ENCODE measurements around the gene CSNK1G1.
"Not testable (repeated sequence)": the region's sequence is repeated elsewhere in the genome, so short reads cannot be mapped to it uniquely, and the experiment has no call there.

CSNK1G1 gene

GRCh38 chr15:64349375-64349774, 6.6 kb downstream of the CSNK1G1 start:
- DNase-seq (ENCODE audit: low read depth) = no peak

- DNase-seq (ENCODE audit: low read depth) = no peak
These were observed 7.5 kb downstream of the CSNK1G1 start for GRCh38 chr15:64348455-64348854.

- not testable (repeated sequence) for DNase-seq (ENCODE audit: low read depth)
These were observed 9.7 kb downstream of the CSNK1G1 start for GRCh38 chr15:64346242-64346641.

- DNase-seq (ENCODE audit: low read depth) = no peak
These were observed 11.2 kb downstream of the CSNK1G1 start for GRCh38 chr15:64344651-64345294.

- no peak for DNase-seq (ENCODE audit: low read depth)
These were observed 12.1 kb downstream of the CSNK1G1 start for GRCh38 chr15:64343841-64344240.

- DNase-seq (ENCODE audit: low read depth) = peak; percentile 47
These were observed 12.8 kb downstream of the CSNK1G1 start for GRCh38 chr15:64343222-64343621.

GRCh38 chr15:64341961-64342360, 14.0 kb downstream of the CSNK1G1 start:
- no peak for DNase-seq (ENCODE audit: low read depth)

GRCh38 chr15:64340355-64340754, 15.6 kb downstream of the CSNK1G1 start:
- DNase-seq (ENCODE audit: low read depth) = no peak

- no peak for DNase-seq (ENCODE audit: low read depth)
These were observed 18.2 kb downstream of the CSNK1G1 start for GRCh38 chr15:64337761-64338160.

GRCh38 chr15:64333986-64334929, 21.7 kb downstream of the CSNK1G1 start:
- no peak for DNase-seq (ENCODE audit: low read depth)

GRCh38 chr15:64333516-64333915, 22.5 kb downstream of the CSNK1G1 start:
- no peak for DNase-seq (ENCODE audit: low read depth)

- DNase-seq (ENCODE audit: low read depth) = not testable (repeated sequence)
These were observed 24.3 kb downstream of the CSNK1G1 start for GRCh38 chr15:64331668-64332067.

GRCh38 chr15:64326975-64327374, 29.0 kb downstream of the CSNK1G1 start:
- not testable (repeated sequence) for DNase-seq (ENCODE audit: low read depth)

GRCh38 chr15:64326458-64326857, 29.5 kb downstream of the CSNK1G1 start:
- DNase-seq (ENCODE audit: low read depth) = not testable (repeated sequence)

GRCh38 chr15:64324165-64324877, 31.7 kb downstream of the CSNK1G1 start:
- DNase-seq (ENCODE audit: low read depth) = no peak

- DNase-seq (ENCODE audit: low read depth) = no peak
These were observed 40.8 kb downstream of the CSNK1G1 start for GRCh38 chr15:64315216-64315615.

- DNase-seq (ENCODE audit: low read depth) = no peak
These were observed 41.5 kb downstream of the CSNK1G1 start for GRCh38 chr15:64314456-64314855.

- no peak for DNase-seq (ENCODE audit: low read depth)
These were observed 44.4 kb downstream of the CSNK1G1 start for GRCh38 chr15:64311566-64311965.

GRCh38 chr15:64310036-64310435, 45.9 kb downstream of the CSNK1G1 start:
- no peak for DNase-seq (ENCODE audit: low read depth)

- DNase-seq (ENCODE audit: low read depth) = no peak
These were observed 50.7 kb downstream of the CSNK1G1 start for GRCh38 chr15:64305261-64305660.

- DNase-seq (ENCODE audit: low read depth) = no peak
These were observed 66.4 kb downstream of the CSNK1G1 start for GRCh38 chr15:64289550-64289949.

- DNase-seq (ENCODE audit: low read depth) = no peak
These were observed 67.0 kb downstream of the CSNK1G1 start for GRCh38 chr15:64288999-64289398.

- no peak for DNase-seq (ENCODE audit: low read depth)
These were observed 67.4 kb downstream of the CSNK1G1 start for GRCh38 chr15:64288577-64288976.
